GM12865 (cell line): Measurements from ENCODE around the gene OR10K2.

Source experiments
- DNase-seq: peaks from one replicate; pipeline ENCODE4 v3.0.0; 2010; ENCODE audit warnings: low read depth
- H3K4me3 ChIP-seq: 2 replicates; pipeline ENCODE4 v1.5.1; 2011; ENCODE audit warnings: mild to moderate bottlenecking, low read depth, low read length, control low read depth
- TF ChIP-seq, protein P1 (sequence below): IDR thresholded peaks from 2 replicates; pipeline ENCODE4 v1.5.1; 2011; ENCODE audit warnings: low read length, control low read depth, low read depth, inconsistent platforms; ENCODE audit not compliant: insufficient read depth; ENCODE audit errors: missing control alignments

Gene OR10K2

DNA sequence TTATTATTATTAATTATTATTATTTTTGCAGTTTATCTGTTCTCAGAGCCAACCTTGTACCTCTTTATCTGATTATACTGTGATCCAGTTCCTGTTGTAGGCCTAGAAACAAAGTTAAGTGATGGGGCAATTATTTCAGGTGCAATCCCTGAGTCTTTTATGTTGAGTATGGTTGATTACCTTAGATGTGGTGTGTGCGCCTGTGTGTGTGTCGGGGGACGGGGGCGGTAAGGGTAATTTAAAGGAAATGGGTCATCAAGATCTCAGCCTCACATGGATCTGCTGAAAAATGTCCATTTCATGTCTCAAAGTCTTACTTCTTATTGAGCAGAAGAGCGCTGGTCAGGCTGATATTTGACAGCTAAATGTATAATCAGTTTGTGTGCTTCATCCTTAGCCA lies 18.9 kb downstream of the OR10K2 start:
- DNase-seq: no peak
- TF ChIP-seq, protein P1, sequence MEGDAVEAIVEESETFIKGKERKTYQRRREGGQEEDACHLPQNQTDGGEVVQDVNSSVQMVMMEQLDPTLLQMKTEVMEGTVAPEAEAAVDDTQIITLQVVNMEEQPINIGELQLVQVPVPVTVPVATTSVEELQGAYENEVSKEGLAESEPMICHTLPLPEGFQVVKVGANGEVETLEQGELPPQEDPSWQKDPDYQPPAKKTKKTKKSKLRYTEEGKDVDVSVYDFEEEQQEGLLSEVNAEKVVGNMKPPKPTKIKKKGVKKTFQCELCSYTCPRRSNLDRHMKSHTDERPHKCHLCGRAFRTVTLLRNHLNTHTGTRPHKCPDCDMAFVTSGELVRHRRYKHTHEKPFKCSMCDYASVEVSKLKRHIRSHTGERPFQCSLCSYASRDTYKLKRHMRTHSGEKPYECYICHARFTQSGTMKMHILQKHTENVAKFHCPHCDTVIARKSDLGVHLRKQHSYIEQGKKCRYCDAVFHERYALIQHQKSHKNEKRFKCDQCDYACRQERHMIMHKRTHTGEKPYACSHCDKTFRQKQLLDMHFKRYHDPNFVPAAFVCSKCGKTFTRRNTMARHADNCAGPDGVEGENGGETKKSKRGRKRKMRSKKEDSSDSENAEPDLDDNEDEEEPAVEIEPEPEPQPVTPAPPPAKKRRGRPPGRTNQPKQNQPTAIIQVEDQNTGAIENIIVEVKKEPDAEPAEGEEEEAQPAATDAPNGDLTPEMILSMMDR: no peak
- no peak overlapping the region for H3K4me3 ChIP-seq

DNA sequence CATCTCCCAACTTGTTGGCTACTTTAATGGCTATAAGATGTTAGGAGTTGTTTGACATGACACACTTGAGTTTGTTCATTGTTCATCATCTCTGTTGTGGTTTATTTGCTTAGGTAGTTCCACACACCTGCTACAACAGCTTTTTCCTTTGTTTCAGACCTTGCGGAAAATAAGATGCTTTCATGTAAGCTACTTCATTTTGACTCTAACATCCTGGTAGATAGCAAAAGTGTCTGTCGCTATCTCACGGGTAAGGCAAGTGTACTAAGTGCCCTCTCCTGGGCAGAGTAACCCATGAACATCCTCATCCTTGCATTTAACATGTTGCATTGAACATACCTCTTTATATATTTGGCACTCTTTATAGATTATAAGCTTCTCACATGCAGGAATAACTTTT lies 25.2 kb downstream of the OR10K2 start:
- no peak overlapping the region for H3K4me3 ChIP-seq
- DNase-seq: no peak
- TF ChIP-seq, protein P1: no peak

DNA sequence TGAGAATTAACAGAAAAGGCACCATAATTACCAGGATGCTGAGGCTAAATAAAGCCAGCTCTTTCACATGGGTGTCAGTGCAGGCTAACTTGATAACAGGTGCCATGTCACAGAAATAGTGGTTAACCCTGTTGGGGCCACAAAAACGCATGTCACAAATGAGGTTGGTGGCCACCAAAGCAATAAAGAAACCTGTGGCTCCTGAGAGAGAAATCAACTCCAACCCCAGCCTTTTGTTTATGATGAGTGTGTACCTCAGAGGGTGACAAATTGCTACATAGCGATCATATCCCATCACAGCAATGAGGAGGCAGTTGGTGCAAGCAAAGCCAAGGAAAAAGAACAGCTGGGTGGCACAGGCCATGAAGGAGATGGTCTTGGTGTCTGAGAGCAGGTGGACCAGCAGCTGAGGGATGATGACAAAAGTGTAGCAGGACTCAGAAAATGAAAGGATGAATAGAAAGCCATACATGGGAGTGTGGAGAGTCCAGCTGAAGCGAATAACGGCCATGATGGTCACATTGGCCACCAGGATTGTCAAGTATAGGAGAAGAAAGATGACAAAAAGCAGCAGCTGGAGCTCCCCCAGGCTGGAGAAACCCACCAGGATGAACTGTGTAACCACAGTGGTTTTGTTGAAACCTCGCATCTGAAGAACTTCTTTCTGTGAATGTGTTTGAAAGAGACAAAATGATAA lies 27.1 kb downstream of the OR10K2 start, which contains the start of gene OR10T2:
OR10T2 (minus strand) TSS at position 649 of the 697 bp plus-strand sequence; CDS start at position 649, 0 bp downstream.
- DNase-seq: no peak
- TF ChIP-seq, protein P1: no peak

DNA sequence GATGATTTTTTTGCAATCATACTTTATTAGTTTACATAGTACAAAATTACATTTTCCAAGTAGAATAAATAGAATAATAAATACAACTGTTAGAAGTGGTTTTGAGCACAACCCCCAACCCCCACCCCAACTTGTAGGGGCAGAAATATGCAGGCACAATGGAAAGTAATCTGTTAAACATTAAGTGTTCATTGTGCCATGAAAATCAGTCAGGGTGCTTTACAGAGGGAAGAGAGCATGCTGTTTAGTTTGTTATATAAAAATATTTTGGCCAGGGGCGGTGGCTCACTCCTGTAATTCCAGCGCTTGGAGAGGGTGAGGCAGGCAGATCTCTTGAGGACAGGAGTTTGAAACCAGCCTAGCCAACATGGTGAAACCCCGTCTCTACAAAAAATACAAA lies 29.4 kb downstream of the OR10K2 start:
- DNase-seq: no peak
- no peak overlapping the region for H3K4me3 ChIP-seq
- TF ChIP-seq, protein P1: no peak

More for the DNA sequence above, 27.1 kb downstream of the OR10K2 start, which contains the start of gene OR10T2:
- no peak within 1 kb of the TSS for H3K4me3 ChIP-seq

DNA sequence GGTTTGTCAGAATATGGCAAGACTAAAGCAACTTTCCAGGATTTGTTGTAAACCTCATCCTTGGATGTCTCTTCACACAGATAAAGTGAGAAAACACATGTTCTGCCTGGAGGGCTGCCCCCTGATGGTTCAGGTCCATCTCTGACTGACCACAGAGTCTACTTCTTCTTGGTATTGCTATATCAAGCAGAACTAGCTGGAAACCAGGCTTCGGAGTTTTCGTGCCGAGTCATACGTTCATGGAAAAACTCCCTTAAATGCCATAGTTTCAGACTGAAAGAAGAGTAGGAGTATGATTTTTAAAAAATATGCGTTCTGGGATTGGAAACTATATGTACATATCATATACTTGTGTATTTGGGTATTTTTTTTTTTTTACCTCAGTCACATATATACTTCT lies 32.6 kb downstream of the OR10K2 start:
- TF ChIP-seq, protein P1: no peak
- H3K4me3 ChIP-seq: no peak overlapping the region
- DNase-seq: no peak

DNA sequence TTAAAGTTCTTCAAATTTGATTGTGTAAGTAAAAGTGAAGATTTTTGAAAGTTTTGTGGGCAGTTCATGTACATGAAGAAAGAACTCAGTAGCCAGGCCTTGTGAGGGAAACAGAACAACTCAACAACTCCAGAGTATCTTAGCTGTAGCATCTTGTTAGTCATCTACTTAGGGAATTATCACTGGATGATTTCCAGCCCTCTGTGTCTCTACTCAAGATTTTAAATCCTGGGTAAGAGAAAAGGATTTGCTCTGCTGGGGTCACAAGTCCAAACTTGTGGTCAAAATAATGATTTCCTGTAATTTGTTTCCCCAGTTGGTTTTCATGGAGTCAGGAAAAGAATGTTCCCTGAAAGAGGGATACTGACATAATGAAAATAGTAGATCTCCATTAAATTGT lies 34.9 kb downstream of the OR10K2 start:
- H3K4me3 ChIP-seq: no peak overlapping the region
- no peak for DNase-seq
- TF ChIP-seq, protein P1: no peak

DNA sequence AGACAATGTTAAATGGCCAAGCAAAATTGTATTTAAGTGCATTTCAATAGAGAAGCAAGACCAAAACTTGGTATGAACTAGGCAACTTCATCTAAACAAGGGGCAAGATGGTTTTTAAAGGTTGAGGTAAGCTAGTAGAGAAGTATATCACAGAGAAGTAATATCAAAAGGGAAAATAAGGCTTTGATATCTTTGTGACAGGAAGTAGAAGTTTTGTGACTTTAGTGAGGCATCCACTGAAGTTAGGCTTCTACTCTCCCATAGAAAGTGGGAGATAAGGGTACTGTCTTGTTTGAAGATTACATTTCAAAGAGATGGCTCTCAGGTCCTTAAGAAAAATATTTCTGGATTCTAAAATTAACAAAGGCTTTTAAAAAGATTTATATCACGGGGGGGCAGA lies 35.7 kb downstream of the OR10K2 start:
- TF ChIP-seq, protein P1: no peak
- no peak for DNase-seq
- no peak overlapping the region for H3K4me3 ChIP-seq
